HG02973 (cell line): ENCODE results near the gene BCAS3.
"Not testable (repeated sequence)": the region's sequence is repeated elsewhere in the genome, so short reads cannot be mapped to it uniquely, and the experiment has no call there.

Experiments
- ATAC-seq: cut with Tn5 transposase; IDR thresholded peaks from one replicate; pipeline ENCODE4 v1.9.1; 2021; ENCODE audit warnings: moderate library complexity; ENCODE audit not compliant: unreplicated experiment

Gene BCAS3

DNA sequence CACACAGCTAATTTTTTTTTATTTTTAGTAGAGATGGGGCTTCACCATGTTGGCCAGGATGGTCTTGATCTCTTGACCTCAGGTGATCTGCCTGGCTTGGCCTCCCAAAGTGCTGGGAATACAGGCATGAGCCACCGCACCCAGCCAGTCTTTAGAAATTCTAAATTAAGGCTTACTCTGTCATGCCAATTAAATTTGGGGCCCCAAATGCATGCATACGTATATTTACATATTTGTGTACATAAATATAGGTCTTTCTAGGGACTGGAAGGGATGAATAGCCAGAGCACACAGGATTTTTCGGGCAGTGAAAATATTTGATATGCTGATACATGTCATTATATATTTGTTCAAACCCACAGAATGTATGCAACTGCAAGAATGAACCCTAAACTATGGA, 105.1 kb downstream of the BCAS3 start:
- ATAC-seq, result no peak

DNA sequence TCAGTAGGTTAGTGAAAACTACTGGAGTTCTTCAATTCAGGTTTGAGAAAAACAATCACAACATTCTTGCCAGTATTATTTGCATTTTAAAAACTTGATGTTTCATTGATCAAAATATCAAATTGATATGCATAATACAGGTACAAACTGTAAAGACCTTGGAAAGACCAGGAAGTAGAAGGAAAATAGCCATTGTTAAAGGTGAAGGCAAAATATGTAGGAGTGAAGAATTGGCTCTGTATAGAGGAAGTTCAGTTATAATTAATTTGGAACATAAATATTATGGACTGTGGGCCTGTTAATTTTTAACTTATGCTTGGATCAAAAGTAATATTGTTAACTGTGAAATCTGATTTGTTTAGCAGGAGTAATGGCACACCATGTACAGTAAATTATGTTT, 112.6 kb downstream of the BCAS3 start:
- ATAC-seq, result no peak

DNA sequence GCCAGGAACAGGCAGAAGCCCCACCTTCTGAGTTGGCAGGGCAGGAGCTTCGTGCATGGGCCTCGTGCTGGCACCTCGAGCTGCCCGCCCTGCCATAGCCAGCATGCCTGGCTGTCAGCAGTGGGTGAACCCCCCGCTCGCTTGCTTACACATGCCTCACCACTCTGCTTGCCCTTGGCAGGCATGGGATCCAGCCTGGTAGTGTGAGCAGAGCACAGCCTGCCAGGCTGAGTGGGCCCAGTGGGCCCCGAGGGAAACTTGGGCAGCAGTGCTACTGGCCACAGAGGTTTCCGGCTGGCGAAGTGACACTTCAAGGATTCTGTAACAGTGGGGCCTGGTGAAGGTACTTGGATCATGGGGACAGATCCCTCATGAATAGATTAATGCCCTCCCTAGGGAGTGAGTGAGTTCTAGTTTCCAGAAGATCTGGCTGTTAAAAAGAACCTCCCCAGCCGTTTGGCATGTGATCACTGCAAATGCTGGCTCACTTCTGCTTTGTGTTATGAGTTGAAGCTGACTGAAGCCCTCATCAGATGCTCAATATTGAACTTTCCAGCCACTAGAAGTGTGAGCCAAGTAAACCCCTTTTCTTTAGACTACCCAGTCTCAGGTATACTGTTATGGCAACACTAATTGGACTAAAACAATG, 114.7 kb downstream of the BCAS3 start:
- no peak for ATAC-seq

GRCh38 chr17:60798576-60798975, 120.9 kb downstream of the BCAS3 start:
- no peak for ATAC-seq

DNA sequence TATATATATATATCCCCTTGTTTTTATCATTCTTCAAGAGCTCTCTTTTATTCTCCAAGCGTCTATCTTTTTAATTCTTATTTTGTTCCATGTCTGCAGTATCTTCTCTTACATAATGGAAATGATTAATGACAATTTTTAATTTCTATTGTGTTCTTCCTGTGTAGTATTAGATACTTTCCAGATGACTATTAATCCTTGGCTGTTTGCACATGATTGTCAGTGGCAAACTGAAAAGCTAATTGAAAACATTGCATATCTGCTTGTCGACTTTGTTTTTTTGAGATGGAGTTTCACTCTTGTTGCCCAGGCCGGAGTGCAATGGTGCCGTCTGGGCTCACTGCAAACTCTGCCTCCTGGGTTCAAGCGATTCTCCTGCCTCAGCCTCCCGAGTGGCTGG, 124.7 kb downstream of the BCAS3 start:
- ATAC-seq, result no peak

GRCh38 chr17:60803059-60803458, 125.4 kb downstream of the BCAS3 start:
- ATAC-seq, result no peak

- ATAC-seq, result no peak
Observed at GRCh38 chr17:60804831-60805230, 127.2 kb downstream of the BCAS3 start.

- ATAC-seq, result no peak
Observed at GRCh38 chr17:60809421-60809820, 131.8 kb downstream of the BCAS3 start.

DNA sequence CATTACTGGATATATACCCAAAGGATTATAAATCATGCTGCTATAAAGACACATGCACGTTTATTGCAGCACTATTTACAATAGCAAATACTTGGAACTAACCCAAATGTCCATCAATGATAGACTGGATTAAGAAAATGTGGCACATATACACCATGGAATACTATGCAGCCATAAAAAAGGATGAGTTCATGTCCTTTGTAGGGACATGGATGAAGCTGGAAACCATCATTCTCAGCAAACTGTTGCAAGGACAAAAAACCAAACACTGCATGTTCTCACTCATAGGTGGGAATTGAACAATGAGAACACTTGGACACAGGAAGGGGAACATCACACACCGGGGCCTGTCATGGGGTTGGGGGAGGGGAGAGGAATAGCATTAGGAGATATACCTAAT, 137.3 kb downstream of the BCAS3 start:
- not testable (repeated sequence) for ATAC-seq

DNA sequence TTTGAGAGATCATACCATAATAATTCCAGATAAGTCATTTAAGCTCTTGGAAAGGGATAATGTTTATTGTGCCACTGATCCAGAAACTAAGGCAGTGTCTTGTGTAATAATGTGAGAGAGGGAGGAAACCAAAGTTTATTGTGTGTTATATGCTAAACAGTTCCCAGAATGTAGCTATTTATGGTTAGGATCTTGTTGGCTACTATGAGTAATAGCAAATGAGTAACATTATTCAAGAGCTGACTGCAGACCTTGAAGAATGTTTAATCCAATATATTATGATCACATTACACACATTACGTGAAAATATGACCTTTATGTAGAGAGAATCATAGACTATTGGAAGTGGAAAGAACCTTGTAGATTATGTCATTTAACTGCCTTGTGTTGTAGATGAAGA, 139.5 kb downstream of the BCAS3 start:
- ATAC-seq, result no peak

DNA sequence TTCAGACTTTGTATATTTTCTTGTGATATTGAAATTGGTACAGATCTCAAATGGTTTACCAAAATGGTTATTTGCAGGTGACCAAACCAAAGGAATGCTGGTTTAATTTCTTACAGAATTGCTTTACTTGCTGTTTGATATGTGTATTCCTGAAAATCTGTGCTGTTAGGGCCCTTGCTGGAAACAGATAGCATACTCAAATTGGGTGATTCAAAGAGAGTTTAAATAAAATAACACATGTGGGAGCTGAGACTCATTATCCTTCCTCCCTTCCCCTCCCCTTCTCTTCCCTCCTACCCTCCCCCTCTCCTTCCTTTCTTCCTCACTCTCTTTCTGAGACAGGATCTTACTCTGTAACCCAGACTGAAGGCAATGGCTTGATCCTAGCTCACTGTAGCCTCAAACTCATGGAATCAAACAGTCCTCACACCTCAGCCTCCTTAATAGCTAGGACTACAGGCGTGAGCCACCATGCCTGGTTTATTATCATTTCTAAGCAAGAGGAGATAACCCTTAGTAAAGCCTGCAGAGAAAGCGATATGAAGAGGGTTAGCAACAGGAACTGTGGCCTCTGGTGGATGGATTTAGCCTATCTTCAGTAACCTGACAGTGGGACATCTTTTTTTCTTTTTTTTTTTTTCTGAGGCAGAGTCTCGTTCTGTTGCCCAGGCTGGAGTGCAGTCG, 141.9 kb downstream of the BCAS3 start:
- no peak for ATAC-seq

DNA sequence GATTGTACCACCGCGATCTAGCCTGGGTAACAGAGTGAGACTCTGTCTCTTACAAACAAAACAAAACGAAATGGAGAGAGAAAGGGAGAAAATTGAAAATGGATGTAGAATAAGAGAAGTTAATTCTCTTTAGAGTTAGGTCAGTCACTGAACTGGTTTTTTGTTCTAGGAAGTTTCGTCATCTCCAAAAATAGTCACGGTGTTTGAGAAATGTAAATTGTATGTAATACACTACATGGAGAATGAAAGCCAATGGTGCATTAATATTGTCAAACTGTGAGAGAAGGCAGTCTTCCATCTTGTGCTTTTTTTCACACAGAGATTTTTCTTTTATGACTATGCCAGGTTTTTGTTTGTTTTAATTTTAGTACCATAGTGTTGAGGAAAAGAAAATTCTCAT, 145.9 kb downstream of the BCAS3 start:
- no peak for ATAC-seq

DNA sequence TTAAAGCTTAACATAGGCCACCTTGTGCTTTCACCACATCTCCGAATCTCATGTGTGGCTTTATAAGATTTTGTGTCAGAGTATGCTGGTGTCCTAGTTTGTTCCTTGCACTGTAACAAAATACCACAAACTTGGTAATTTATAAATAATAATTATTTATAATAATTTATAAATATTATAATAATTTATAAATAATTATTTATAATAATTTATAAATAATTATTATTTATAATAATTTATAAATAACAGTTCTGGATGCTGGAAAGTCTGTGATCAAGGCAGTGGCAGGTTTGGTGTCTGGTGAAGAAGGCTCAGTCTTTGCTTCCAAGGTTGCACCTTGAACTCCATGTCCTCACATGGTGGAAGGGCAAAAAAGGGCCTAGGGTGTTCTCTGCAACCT, 147.7 kb downstream of the BCAS3 start:
- ATAC-seq, result no peak

- no peak for ATAC-seq
Observed at GRCh38 chr17:60827943-60828342, 150.3 kb downstream of the BCAS3 start.

DNA sequence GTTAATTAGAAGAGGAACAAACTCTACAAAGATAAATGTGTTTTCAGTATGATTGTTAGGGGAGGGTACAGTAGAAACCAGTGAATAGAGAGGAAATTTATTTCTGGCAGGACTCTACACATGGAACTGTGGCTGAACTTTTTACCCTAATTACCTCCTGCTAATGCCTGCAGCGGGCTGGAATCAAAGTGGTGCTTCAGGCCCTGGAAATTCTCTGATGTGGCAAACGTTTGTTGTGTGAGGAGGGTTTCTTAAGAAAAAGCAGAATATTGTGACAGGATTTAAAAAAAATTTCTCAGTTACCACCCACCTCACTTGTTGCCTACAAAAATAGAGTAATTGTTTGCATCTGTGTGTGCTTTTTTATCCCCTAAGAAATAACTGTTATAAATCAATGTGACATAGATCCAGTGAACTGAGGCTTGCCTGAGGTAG, 154.5 kb downstream of the BCAS3 start:
- ATAC-seq, result no peak

- no peak for ATAC-seq
Observed at GRCh38 chr17:60832631-60833030, 155.0 kb downstream of the BCAS3 start.

- ATAC-seq, result no peak
Observed at GRCh38 chr17:60840456-60840855, 162.8 kb downstream of the BCAS3 start.

DNA sequence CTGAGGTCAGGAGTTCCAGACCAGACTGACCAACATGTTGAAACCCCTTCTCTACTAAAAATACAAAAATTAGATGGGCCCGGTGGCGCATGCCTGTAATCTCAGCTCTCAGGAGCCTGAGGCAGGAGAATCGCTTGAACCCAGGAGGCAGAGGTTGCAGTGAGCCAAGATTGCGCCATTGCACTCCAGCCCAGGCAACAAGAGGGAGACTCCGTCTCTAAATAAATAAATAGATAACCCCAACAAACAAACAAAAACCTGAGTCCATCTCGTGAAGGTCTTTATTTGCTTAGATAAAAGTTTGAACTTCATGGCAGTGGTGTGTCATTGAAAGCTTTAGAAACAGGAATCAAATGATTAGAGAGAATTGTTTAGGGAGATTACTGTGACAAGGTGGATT, 167.4 kb downstream of the BCAS3 start:
- ATAC-seq, result no peak

DNA sequence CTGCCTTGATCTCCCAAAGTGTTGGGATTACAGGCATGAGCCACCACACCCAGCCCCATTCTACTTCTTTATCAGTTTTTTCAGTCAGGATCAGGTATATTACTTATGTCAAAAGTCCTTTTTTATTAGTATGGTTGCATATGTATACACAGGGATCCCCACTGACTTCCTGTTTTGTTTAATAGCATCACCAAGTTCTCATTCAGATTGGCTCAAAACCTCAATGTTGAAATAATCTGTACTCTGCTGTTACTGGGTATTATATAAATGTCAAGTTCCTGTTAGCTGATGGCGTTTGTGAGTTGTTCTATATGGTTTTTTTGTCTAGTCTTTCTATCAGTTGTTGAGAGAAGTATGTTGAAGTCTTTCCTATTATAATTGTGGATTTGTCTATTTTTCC, 168.5 kb downstream of the BCAS3 start:
- ATAC-seq, result no peak

DNA sequence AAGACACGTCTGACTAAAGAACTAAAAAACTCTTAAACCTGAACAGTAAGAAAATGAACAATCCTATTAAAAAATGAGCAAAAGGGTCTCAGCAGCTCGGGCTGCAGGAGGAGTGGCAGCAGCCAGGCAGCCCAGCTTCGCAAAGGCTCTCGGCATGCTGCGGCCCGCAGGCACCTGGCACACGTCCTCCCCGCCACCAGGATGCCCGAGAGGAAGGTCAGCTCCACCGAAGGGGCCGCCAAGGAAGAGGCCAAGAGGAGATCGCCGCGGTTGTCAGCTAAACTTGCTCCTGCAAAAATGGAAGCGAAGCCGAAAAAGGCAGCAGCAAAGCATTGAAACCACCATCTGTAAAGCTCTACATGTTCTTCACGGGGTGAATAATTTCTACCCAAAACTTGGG, 173.5 kb downstream of the BCAS3 start:
- ATAC-seq, result no peak

- ATAC-seq, result no peak
Observed at GRCh38 chr17:60857556-60858080, 180.0 kb downstream of the BCAS3 start.

DNA sequence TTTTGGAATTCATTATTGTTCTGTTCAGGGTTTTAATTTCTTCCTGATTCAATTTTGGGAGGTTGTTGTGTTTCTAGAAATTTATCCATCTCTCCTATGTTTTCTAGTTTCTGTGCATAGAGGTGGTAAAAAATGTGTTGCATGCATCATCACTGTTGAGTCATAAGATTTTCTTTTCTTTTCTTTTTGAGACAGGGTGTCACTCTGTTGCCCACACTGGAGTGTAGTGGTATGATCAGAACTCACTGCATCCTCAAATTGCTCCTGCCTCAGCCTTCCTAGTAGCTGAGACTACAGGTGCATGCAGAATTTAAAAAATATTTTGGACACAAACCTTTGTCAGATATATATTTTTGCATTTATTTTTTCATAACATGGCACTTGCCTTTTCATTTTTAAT, 184.8 kb downstream of the BCAS3 start:
- ATAC-seq, result no peak
